Activated naive CD4-positive, alpha-beta T cell treated with anti-CD3 and anti-CD28 coated beads, Interleukin-2, amount 50 U/mL, for 24 hours (primary cell): ENCODE measurements around the gene NFKB1.
A peak's percentile ranks its signal among the peaks of the same experiment; 100 is the strongest.
"Not testable (repeated sequence)": the region's sequence is repeated elsewhere in the genome, so short reads cannot be mapped to it uniquely, and the experiment has no call there.

Experiments
- H3K27ac Mint-ChIP-seq: one replicate; pipeline ENCODE4 v1.8.0; 2021; ENCODE audit warnings: mild to moderate bottlenecking, mixed read lengths
- H3K27me3 Mint-ChIP-seq: one replicate; pipeline ENCODE4 v1.8.0; 2021; ENCODE audit warnings: mixed read lengths
- H3K36me3 Mint-ChIP-seq: one replicate; pipeline ENCODE4 v1.8.0; 2021; ENCODE audit warnings: mixed read lengths
- H3K4me1 Mint-ChIP-seq: one replicate; pipeline ENCODE4 v1.8.0; 2021; ENCODE audit warnings: mixed read lengths
- H3K4me3 Mint-ChIP-seq: one replicate; pipeline ENCODE4 v1.8.0; 2021; ENCODE audit warnings: mild to moderate bottlenecking, mixed read lengths
- H3K9me3 Mint-ChIP-seq: one replicate; pipeline ENCODE4 v1.8.0; 2021; ENCODE audit warnings: mixed read lengths

NFKB1 gene

GRCh38 chr4:102604222-102604940 lies 103.2 kb downstream of the NFKB1 start:
- Mint-ChIP-seq H3K9me3 (no peaks in the 10 kb centered on the region), H3K36me3 (peaks cover 53% of the 10 kb centered on the region), H3K27ac (peak overlapping the region; percentile 87), H3K4me1 (peaks cover 62% of the 10 kb centered on the region), H3K27me3 (no peaks in the 10 kb centered on the region), H3K4me3 (no peak overlapping the region)

DNA sequence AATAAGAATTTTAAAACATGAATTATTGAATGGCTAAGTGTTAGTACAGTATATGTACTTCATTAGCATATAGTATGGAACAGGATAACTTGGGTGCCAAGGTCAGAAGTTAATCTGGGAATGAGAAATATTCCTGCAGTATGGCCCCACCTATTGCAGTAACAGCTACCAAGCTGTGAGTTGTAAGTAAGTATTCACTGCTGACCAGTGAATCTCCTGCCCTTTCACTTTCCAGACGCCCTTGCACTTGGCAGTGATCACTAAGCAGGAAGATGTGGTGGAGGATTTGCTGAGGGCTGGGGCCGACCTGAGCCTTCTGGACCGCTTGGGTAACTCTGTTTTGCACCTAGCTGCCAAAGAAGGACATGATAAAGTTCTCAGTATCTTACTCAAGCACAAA lies 105.1 kb downstream of the NFKB1 start:
- Mint-ChIP-seq H3K27ac (peak overlapping the region; percentile 66), H3K4me3 (no peak overlapping the region), H3K4me1 (peaks cover 58% of the 10 kb centered on the region), H3K36me3 (peaks cover 53% of the 10 kb centered on the region), H3K9me3 (no peaks in the 10 kb centered on the region), H3K27me3 (no peaks in the 10 kb centered on the region)

- peaks cover 59% of the 10 kb centered on the region for H3K4me1 Mint-ChIP-seq
- H3K27ac Mint-ChIP-seq, result peak overlapping the region; percentile 66
- peaks cover 53% of the 10 kb centered on the region for H3K36me3 Mint-ChIP-seq
- H3K27me3 Mint-ChIP-seq, result no peaks in the 10 kb centered on the region
- no peak overlapping the region for H3K4me3 Mint-ChIP-seq
- H3K9me3 Mint-ChIP-seq, result no peaks in the 10 kb centered on the region
These were observed 105.8 kb downstream of the NFKB1 start for GRCh38 chr4:102606846-102607450.

DNA sequence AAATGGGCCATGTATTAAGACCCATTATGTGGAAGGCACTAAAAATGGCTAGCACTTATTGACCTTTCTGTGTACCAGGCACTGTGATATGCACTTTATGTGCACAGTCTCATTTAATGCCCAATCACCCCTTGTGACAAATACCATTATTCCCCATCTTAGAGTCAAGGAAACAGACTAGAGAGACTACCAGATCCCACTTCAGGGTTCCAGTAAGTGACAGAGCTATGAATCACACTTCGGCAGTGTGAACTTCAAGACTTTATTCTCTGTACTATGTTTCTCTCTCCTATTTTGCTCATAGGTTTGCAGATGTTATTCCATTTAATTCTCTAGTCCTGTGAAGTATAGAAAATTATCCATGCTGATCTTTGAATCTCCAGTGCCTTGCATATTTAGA lies 107.0 kb downstream of the NFKB1 start:
- Mint-ChIP-seq H3K36me3 (peaks cover 58% of the 10 kb centered on the region), H3K9me3 (no peaks in the 10 kb centered on the region)

GRCh38 chr4:102610007-102610406 lies 108.8 kb downstream of the NFKB1 start:
- Mint-ChIP-seq H3K27ac (peak overlapping the region; percentile 2), H3K9me3 (no peaks in the 10 kb centered on the region), H3K4me1 (peaks cover 79% of the 10 kb centered on the region), H3K27me3 (no peaks in the 10 kb centered on the region), H3K4me3 (no peak overlapping the region), H3K36me3 (peaks cover 62% of the 10 kb centered on the region)

More for the DNA sequence above, 107.0 kb downstream of the NFKB1 start:
- peaks cover 69% of the 10 kb centered on the region for H3K4me1 Mint-ChIP-seq
- no peaks in the 10 kb centered on the region for H3K27me3 Mint-ChIP-seq
- peak overlapping the region; percentile 11 for H3K4me3 Mint-ChIP-seq
- H3K27ac Mint-ChIP-seq, result peak overlapping the region; percentile 24

DNA sequence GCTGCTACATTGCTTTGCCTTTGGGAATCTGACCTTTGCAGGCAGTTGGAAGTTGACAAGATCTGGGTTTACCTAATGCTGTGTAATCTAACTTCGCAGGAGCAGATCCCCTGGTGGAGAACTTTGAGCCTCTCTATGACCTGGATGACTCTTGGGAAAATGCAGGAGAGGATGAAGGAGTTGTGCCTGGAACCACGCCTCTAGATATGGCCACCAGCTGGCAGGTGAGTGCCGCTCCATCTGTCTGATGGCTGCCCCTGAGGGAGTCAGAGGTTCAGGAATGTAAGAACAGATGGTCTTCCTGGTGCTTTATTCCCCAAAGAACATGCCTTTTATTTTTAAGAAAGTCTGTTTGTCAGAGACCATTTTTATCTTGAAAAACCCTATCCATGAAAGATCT lies 109.3 kb downstream of the NFKB1 start:
- H3K27me3 Mint-ChIP-seq, result no peaks in the 10 kb centered on the region
- peak overlapping the region; percentile 46 for H3K27ac Mint-ChIP-seq
- peaks cover 82% of the 10 kb centered on the region for H3K4me1 Mint-ChIP-seq
- H3K36me3 Mint-ChIP-seq, result peaks cover 63% of the 10 kb centered on the region
- no peak overlapping the region for H3K4me3 Mint-ChIP-seq
- H3K9me3 Mint-ChIP-seq, result no peaks in the 10 kb centered on the region

GRCh38 chr4:102612210-102612609 lies 111.1 kb downstream of the NFKB1 start:
- H3K4me1 Mint-ChIP-seq, result peaks cover 89% of the 10 kb centered on the region
- H3K9me3 Mint-ChIP-seq, result no peaks in the 10 kb centered on the region
- H3K36me3 Mint-ChIP-seq, result peaks cover 70% of the 10 kb centered on the region
- peak overlapping the region; percentile 84 for H3K4me3 Mint-ChIP-seq
- H3K27ac Mint-ChIP-seq, result peak overlapping the region; percentile 98
- H3K27me3 Mint-ChIP-seq, result no peaks in the 10 kb centered on the region

GRCh38 chr4:102612824-102613366 lies 111.7 kb downstream of the NFKB1 start:
- H3K36me3 Mint-ChIP-seq, result peaks cover 72% of the 10 kb centered on the region
- no peaks in the 10 kb centered on the region for H3K9me3 Mint-ChIP-seq
- peaks cover 83% of the 10 kb centered on the region for H3K4me1 Mint-ChIP-seq
- H3K27me3 Mint-ChIP-seq, result no peaks in the 10 kb centered on the region
- peak overlapping the region; percentile 84 for H3K4me3 Mint-ChIP-seq
- peak overlapping the region; percentile 98 for H3K27ac Mint-ChIP-seq

DNA sequence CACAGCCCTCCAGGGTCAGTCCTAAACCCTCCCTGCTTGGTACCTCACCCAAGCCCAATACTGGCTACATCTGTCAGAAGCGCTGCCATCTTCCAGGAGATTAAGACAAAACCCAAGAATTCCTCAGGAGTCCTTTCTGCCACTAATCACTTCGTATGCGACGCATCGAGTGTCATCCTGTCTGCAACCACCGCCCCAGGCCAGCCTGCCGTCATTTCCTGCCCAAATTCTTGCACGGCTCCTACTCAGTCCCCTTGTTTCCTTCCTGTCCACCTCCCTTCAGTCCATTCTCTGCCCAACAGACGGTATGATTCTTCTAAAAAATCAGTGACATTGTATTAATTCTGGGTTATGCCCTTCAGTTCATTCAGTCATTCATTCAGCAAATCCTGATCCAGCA lies 113.6 kb downstream of the NFKB1 start:
- peak overlapping the region; percentile 77 for H3K4me3 Mint-ChIP-seq
- H3K27ac Mint-ChIP-seq, result peak overlapping the region; percentile 93
- peaks cover 63% of the 10 kb centered on the region for H3K36me3 Mint-ChIP-seq
- no peaks in the 10 kb centered on the region for H3K9me3 Mint-ChIP-seq
- H3K27me3 Mint-ChIP-seq, result no peaks in the 10 kb centered on the region
- peaks cover 81% of the 10 kb centered on the region for H3K4me1 Mint-ChIP-seq

GRCh38 chr4:102616636-102617035 lies 115.5 kb downstream of the NFKB1 start:
- Mint-ChIP-seq H3K4me1 (peaks cover 81% of the 10 kb centered on the region), H3K9me3 (no peaks in the 10 kb centered on the region), H3K27me3 (no peaks in the 10 kb centered on the region), H3K36me3 (peaks cover 52% of the 10 kb centered on the region), H3K27ac (peak overlapping the region; percentile 59), H3K4me3 (no peak overlapping the region)

DNA sequence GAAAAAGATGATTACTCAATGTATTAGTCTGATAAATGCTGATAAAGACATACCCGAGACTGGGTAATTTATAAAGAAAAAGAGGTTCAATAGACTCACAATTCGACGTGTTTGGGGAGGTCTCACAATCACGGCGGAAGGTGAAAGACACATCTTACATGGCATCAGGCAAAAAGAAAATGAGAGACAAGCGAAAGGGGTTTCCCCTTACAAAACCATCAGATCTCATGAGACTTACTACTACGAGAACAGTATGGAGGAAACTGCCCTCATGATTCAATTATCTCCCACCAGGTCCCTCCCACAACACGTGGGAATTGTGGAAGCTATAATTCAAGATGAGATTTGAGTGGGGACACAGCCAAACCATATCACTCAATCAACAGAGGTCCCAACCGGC lies 117.9 kb downstream of the NFKB1 start:
- H3K36me3 Mint-ChIP-seq, result peaks cover 33% of the 10 kb centered on the region
- H3K27me3 Mint-ChIP-seq, H3K9me3 Mint-ChIP-seq: not testable (repeated sequence)
- H3K27ac Mint-ChIP-seq, result peak overlapping the region; percentile 81
- H3K4me1 Mint-ChIP-seq, result peaks cover 69% of the 10 kb centered on the region
- peak overlapping the region; percentile 7 for H3K4me3 Mint-ChIP-seq

- not testable (repeated sequence) for H3K27me3 Mint-ChIP-seq, H3K4me3 Mint-ChIP-seq, H3K9me3 Mint-ChIP-seq
- H3K27ac Mint-ChIP-seq, result peak overlapping the region; percentile 85
- peaks cover 66% of the 10 kb centered on the region for H3K4me1 Mint-ChIP-seq
- peaks cover 23% of the 10 kb centered on the region for H3K36me3 Mint-ChIP-seq
These were observed 118.8 kb downstream of the NFKB1 start for GRCh38 chr4:102619776-102620631.

- H3K27ac Mint-ChIP-seq, result peak overlapping the region; percentile 83
- H3K4me3 Mint-ChIP-seq, result no peak overlapping the region
- H3K4me1 Mint-ChIP-seq, result peaks cover 66% of the 10 kb centered on the region
- no peaks in the 10 kb centered on the region for H3K27me3 Mint-ChIP-seq
- no peaks in the 10 kb centered on the region for H3K9me3 Mint-ChIP-seq
- peaks cover 17% of the 10 kb centered on the region for H3K36me3 Mint-ChIP-seq
These were observed 119.7 kb downstream of the NFKB1 start for GRCh38 chr4:102620697-102621497.

- no peak overlapping the region for H3K4me3 Mint-ChIP-seq
- H3K9me3 Mint-ChIP-seq, result no peaks in the 10 kb centered on the region
- H3K27me3 Mint-ChIP-seq, result no peaks in the 10 kb centered on the region
- H3K4me1 Mint-ChIP-seq, result peaks cover 76% of the 10 kb centered on the region
- no peak overlapping the region for H3K27ac Mint-ChIP-seq
- peaks cover 3% of the 10 kb centered on the region for H3K36me3 Mint-ChIP-seq
These were observed 122.5 kb downstream of the NFKB1 start for GRCh38 chr4:102623622-102624021.

- H3K27me3 Mint-ChIP-seq, result no peaks in the 10 kb centered on the region
- peaks cover 2% of the 10 kb centered on the region for H3K36me3 Mint-ChIP-seq
- peaks cover 76% of the 10 kb centered on the region for H3K4me1 Mint-ChIP-seq
- peak overlapping the region; percentile 56 for H3K27ac Mint-ChIP-seq
- no peak overlapping the region for H3K4me3 Mint-ChIP-seq
- H3K9me3 Mint-ChIP-seq, result no peaks in the 10 kb centered on the region
These were observed 123.3 kb downstream of the NFKB1 start for GRCh38 chr4:102624505-102624904.
